ENCODE measurements around the gene SPSB2.

- TF ChIP-seq GATA2 (IDR thresholded peaks at IDR 0.05; ENCODE audit: low read depth, low read length), result no peak
- no peak for TF ChIP-seq GATA3 (IDR thresholded peaks at IDR 0.05; ENCODE audit: low read depth, low read length)
These were observed 21.0 kb downstream of the SPSB2 start, which contains the start of gene USP5 for GRCh38 chr12:6851921-6852650.
